Measurements from ENCODE around the gene RERE. TPM values are rescaled to one million over a fixed set of nuclear protein-coding genes. Genes with fewer than 3 reads are reported as not detected.
A peak's percentile ranks its signal among the peaks of the same experiment; 100 is the strongest.

Gene RERE
- total RNA-seq, 2 experiments from 2014 or later = 73.1 to 211 TPM

GRCh38 chr1:8711873-8712412, 105.5 kb downstream of the RERE start:
- TF ChIP-seq EZH2phosphoT487 (IDR thresholded peaks at IDR 0.05; ENCODE audit: borderline replicate concordance, low read depth, low read length) (no peak), CTCF (conservative IDR thresholded peaks at IDR 0.05; ENCODE audit: low read length) (no peak)
- peak overlapping the region; percentile 70 for H3K27ac ChIP-seq (ENCODE audit: low read depth, low read length, poor library complexity, severe bottlenecking)
- CTCF ChIA-PET (ENCODE audit: unreplicated experiment) = interaction anchor here (0.6 kb wide), 1 partner anchor 77 kb away, joined by 3 read pairs; no protein-coding TSS in a partner anchor

GRCh38 chr1:8711151-8711550, 106.3 kb downstream of the RERE start:
- ChIA-PET POLR2A (interaction anchor here (0.6 to 0.7 kb wide), 2 partner anchors 315 to 916 kb away, joined by 3 to 5 read pairs; no protein-coding TSS in a partner anchor), CTCF (ENCODE audit: unreplicated experiment) (no interaction called here)
- H3K79me2 ChIP-seq (ENCODE audit: insufficient read depth, low read depth, low read length) = peaks cover 36% of the 10 kb centered on the region; the same call in 1 of the 2 replicates

More at GRCh38 chr1:8711873-8712412, 105.5 kb downstream of the RERE start:
- Histone ChIP-seq H3K9me3 (ENCODE audit: low read length) (no peaks in the 10 kb centered on the region), H3K79me2 (ENCODE audit: insufficient read depth, low read depth, low read length) (peaks cover 44% of the 10 kb centered on the region; the same call in 1 of the 2 replicates), H3K4me2 (ENCODE audit: low read length) (peak overlapping the region; percentile 65), H3K36me3 (ENCODE audit: insufficient read depth, low read length) (no peaks in the 10 kb centered on the region; the same call in 1 of the 2 replicates), H3K4me1 (ENCODE audit: insufficient read depth, low read length, poor library complexity, severe bottlenecking) (peaks cover 43% of the 10 kb centered on the region), H3K4me3 (ENCODE audit: low read depth, low read length, poor library complexity, severe bottlenecking) (peak overlapping the region; percentile 37), H2AFZ (ENCODE audit: low read length) (peak overlapping the region; percentile 50; the same call in 1 of the 2 replicates), H3K9me2 (ENCODE audit: insufficient read depth, low read length) (no peaks in the 10 kb centered on the region), H4K20me1 (ENCODE audit: insufficient read depth, low read length) (no peaks in the 10 kb centered on the region)
- DNase-seq (ENCODE audit: low spot score) = no peak
- POLR2A ChIA-PET = interaction anchor here (0.6 to 1.2 kb wide), 4 partner anchors 9 to 915 kb away, joined by 3 to 4 read pairs (median 4); no protein-coding TSS in a partner anchor
- intact Hi-C loops (cut with micrococcal nuclease; ENCODE audit: unreplicated experiment) = no loop called here
- BruUV-seq (replicated peaks) = no TSS peak

More at GRCh38 chr1:8711151-8711550, 106.3 kb downstream of the RERE start:
- DNase-seq (ENCODE audit: low spot score) = no peak
- intact Hi-C loops (cut with micrococcal nuclease; ENCODE audit: unreplicated experiment) = no loop called here
- no peaks in the 10 kb centered on the region; the same call in 1 of the 2 replicates for H3K36me3 ChIP-seq (ENCODE audit: insufficient read depth, low read length)
- no peak overlapping the region for H3K4me2 ChIP-seq (ENCODE audit: low read length)
- H2AFZ ChIP-seq (ENCODE audit: low read length) = no peak overlapping the region
- H3K4me1 ChIP-seq (ENCODE audit: insufficient read depth, low read length, poor library complexity, severe bottlenecking) = peaks cover 36% of the 10 kb centered on the region
- TF ChIP-seq CTCF (conservative IDR thresholded peaks at IDR 0.05; ENCODE audit: low read length) (no peak), EZH2phosphoT487 (IDR thresholded peaks at IDR 0.05; ENCODE audit: borderline replicate concordance, low read depth, low read length) (no peak)
- no peaks in the 10 kb centered on the region for H3K9me3 ChIP-seq (ENCODE audit: low read length)
- no peaks in the 10 kb centered on the region for H3K9me2 ChIP-seq (ENCODE audit: insufficient read depth, low read length)
- no peak overlapping the region for H3K27ac ChIP-seq (ENCODE audit: low read depth, low read length, poor library complexity, severe bottlenecking)
- no TSS peak for BruUV-seq (replicated peaks)
- H3K4me3 ChIP-seq (ENCODE audit: low read depth, low read length, poor library complexity, severe bottlenecking) = no peak overlapping the region
- H4K20me1 ChIP-seq (ENCODE audit: insufficient read depth, low read length) = no peaks in the 10 kb centered on the region

All from OCI-LY7 (cell line).